SU-DHL-6 (cell line): ENCODE results near the gene TRIP6.

ENCODE experiments used
- H2AFZ ChIP-seq: fragments of 200-600 bp; sonication (generic); 2 replicates; pipeline ENCODE4 v1.6.1; 2014; ENCODE audit warnings: low read depth, mild to moderate bottlenecking, moderate library complexity, mixed read lengths, antibody characterized with exemption, low read length; ENCODE audit not compliant: severe bottlenecking
- H3F3A ChIP-seq: fragments of 200-600 bp; shearing (Covaris generic); 2 replicates; pipeline ENCODE4 v1.6.0; 2016; ENCODE audit warnings: antibody characterized with exemption, mild to moderate bottlenecking; ENCODE audit not compliant: insufficient read depth
- H3K27ac ChIP-seq: fragments of 200-600 bp; sonication (generic); 2 replicates; pipeline ENCODE4 v1.5.1; 2016; ENCODE audit warnings: low read depth, mild to moderate bottlenecking, low read length, moderate library complexity, mixed read lengths
- H3K27me3 ChIP-seq: fragments of 200-600 bp; sonication (generic), shearing (Covaris generic); 2 replicates; pipeline ENCODE4 v1.6.0; 2014; ENCODE audit warnings: mild to moderate bottlenecking, low read length
- H3K36me3 ChIP-seq: fragments of 200-600 bp; sonication (generic); 2 replicates; pipeline ENCODE4 v1.6.1; 2014; ENCODE audit warnings: mild to moderate bottlenecking, low read length, mixed read lengths
- H3K4me2 ChIP-seq: fragments of 300-600, 200-600 bp; shearing (Covaris generic), sonication (generic); 2 replicates; pipeline ENCODE4 v1.6.0; 2014; ENCODE audit warnings: low read length, low read depth, mild to moderate bottlenecking; ENCODE audit not compliant: poor library complexity, severe bottlenecking
- H3K4me3 ChIP-seq: fragments of 200-600 bp; sonication (generic); 2 replicates; pipeline ENCODE4 v1.5.1; 2014; ENCODE audit warnings: antibody characterized with exemption, low read length, mild to moderate bottlenecking, mixed read lengths; ENCODE audit not compliant: insufficient read depth, poor library complexity, severe bottlenecking
- H3K79me2 ChIP-seq: fragments of 200-600 bp; sonication (generic); 2 replicates; pipeline ENCODE4 v1.6.1; 2014; ENCODE audit warnings: mild to moderate bottlenecking, low read length, moderate library complexity; ENCODE audit not compliant: insufficient read depth
- H3K9ac ChIP-seq: fragments of 200-600 bp; sonication (generic); 2 replicates; pipeline ENCODE4 v1.7.0; 2014; ENCODE audit warnings: mild to moderate bottlenecking, low read length
- H3K9me2 ChIP-seq: fragments of 200-600 bp; sonication (generic); replicated peaks from 2 replicates; pipeline ENCODE4 v1.6.1; 2014; ENCODE audit warnings: low read length; ENCODE audit not compliant: insufficient read depth
- H3K9me3 ChIP-seq: fragments of 200-600 bp; sonication (generic); 2 replicates; pipeline ENCODE4 v1.6.1; 2014; ENCODE audit warnings: low read length, mixed read lengths; ENCODE audit not compliant: insufficient read depth
- H4K20me1 ChIP-seq: fragments of 200-600 bp; sonication (generic); 2 replicates; pipeline ENCODE4 v1.6.1; 2014; ENCODE audit warnings: low read depth, mild to moderate bottlenecking, antibody characterized with exemption, low read length, moderate library complexity, mixed read lengths
- EZH2phosphoT487 ChIP-seq: fragments of 200-600 bp; sonication (generic), shearing (Covaris generic); conservative IDR thresholded peaks from 2 replicates; pipeline ENCODE4 v1.6.1; 2018; ENCODE audit warnings: mild to moderate bottlenecking, antibody characterized with exemption, low read length, moderate library complexity, mixed read lengths
- TF ChIP-seq, protein P1 (sequence below): fragments of 200-600 bp; sonication (generic); IDR thresholded peaks from one replicate; pipeline ENCODE4 v1.5.1; 2017; ENCODE audit warnings: antibody characterized with exemption, mild to moderate bottlenecking, low read length, moderate library complexity; ENCODE audit not compliant: insufficient read depth, poor library complexity, severe bottlenecking

Gene TRIP6

DNA sequence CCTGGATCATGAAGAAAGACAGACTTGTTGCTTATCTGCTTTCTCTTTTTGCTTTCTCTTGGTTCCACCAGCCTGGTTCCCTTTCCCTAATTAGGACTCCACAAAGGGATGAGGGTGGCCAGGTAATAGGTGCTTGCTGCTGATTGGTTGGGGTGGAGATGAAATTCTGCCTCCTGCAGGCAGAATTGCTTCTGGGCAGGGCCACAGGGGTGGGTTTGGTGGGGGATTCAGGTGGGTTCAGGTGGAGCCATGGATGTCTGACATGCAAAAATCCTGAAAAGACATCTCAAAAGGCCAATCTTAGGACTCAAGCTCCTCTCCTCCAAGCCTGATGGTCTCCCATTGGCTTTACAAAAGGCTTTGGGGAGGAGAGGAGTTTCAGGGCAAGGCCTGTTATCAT lies 53.9 kb downstream of the TRIP6 start:
- H2AFZ ChIP-seq = no peak overlapping the region
- no peak overlapping the region for H3K27ac ChIP-seq
- no peaks in the 10 kb centered on the region for H4K20me1 ChIP-seq
- H3K79me2 ChIP-seq = no peaks in the 10 kb centered on the region
- TF ChIP-seq, protein P1, sequence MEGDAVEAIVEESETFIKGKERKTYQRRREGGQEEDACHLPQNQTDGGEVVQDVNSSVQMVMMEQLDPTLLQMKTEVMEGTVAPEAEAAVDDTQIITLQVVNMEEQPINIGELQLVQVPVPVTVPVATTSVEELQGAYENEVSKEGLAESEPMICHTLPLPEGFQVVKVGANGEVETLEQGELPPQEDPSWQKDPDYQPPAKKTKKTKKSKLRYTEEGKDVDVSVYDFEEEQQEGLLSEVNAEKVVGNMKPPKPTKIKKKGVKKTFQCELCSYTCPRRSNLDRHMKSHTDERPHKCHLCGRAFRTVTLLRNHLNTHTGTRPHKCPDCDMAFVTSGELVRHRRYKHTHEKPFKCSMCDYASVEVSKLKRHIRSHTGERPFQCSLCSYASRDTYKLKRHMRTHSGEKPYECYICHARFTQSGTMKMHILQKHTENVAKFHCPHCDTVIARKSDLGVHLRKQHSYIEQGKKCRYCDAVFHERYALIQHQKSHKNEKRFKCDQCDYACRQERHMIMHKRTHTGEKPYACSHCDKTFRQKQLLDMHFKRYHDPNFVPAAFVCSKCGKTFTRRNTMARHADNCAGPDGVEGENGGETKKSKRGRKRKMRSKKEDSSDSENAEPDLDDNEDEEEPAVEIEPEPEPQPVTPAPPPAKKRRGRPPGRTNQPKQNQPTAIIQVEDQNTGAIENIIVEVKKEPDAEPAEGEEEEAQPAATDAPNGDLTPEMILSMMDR = no peak
- no peak for TF ChIP-seq EZH2phosphoT487
- no peak overlapping the region for H3K4me2 ChIP-seq
- H3K9ac ChIP-seq = no peak overlapping the region
- H3K9me2 ChIP-seq = no peaks in the 10 kb centered on the region
- H3K9me3 ChIP-seq = no peaks in the 10 kb centered on the region
- no peaks in the 10 kb centered on the region for H3K36me3 ChIP-seq
- no peaks in the 10 kb centered on the region for H3K27me3 ChIP-seq
- no peak overlapping the region for H3K4me3 ChIP-seq
- H3F3A ChIP-seq = no peaks in the 10 kb centered on the region
